HUES64 (cell line): ENCODE results near the gene TARBP2.
A peak's percentile ranks its signal among the peaks of the same experiment; 100 is the strongest.

Experiments
- H3K27ac ChIP-seq: 2 replicates; pipeline ENCODE4 v1.7.0; 2013; ENCODE audit warnings: low read depth, low read length, inconsistent platforms
- H3K27me3 ChIP-seq: 2 replicates; pipeline ENCODE4 v1.6.1; 2013; ENCODE audit warnings: mild to moderate bottlenecking, low read length; ENCODE audit not compliant: insufficient read depth
- H3K36me3 ChIP-seq: 2 replicates; pipeline ENCODE4 v1.6.1; 2013; ENCODE audit warnings: mild to moderate bottlenecking, low read length; ENCODE audit not compliant: insufficient read depth
- H3K4me1 ChIP-seq: 2 replicates; pipeline ENCODE4 v1.6.1; 2013; ENCODE audit warnings: mild to moderate bottlenecking, low read length, moderate library complexity; ENCODE audit not compliant: insufficient read depth
- H3K4me3 ChIP-seq: 2 replicates; pipeline ENCODE4 v1.5.1; 2013; ENCODE audit warnings: mild to moderate bottlenecking, low read length, moderate library complexity
- H3K9ac ChIP-seq: 2 replicates; pipeline ENCODE4 v1.6.1; 2013; ENCODE audit warnings: mild to moderate bottlenecking, low read depth, low read length
- H3K9me3 ChIP-seq: 2 replicates; pipeline ENCODE4 v1.6.1; 2013; ENCODE audit warnings: low read depth, low read length; ENCODE audit not compliant: insufficient read depth
- whole genome bisulfite sequencing: fragments of 150-250, 120-280 bp; methylation state at CpG from one replicate; pipeline ENCODE4 v1.1.7; 2013; ENCODE audit warnings: missing lambda C conversion rate; 5-methylcytosine and 5-hydroxymethylcytosine counted together

The TARBP2 gene

GRCh38 chr12:53523131-53523530, 22.0 kb downstream of the TARBP2 start:
- Histone ChIP-seq H3K27me3 (no peaks in the 10 kb centered on the region), H3K27ac (no peak overlapping the region), H3K36me3 (peaks cover 70% of the 10 kb centered on the region), H3K4me3 (no peak overlapping the region), H3K9ac (no peak overlapping the region), H3K9me3 (no peaks in the 10 kb centered on the region), H3K4me1 (no peaks in the 10 kb centered on the region)
- WGBS = 94% methylated on average over 3 of the region's 3 CpGs

DNA sequence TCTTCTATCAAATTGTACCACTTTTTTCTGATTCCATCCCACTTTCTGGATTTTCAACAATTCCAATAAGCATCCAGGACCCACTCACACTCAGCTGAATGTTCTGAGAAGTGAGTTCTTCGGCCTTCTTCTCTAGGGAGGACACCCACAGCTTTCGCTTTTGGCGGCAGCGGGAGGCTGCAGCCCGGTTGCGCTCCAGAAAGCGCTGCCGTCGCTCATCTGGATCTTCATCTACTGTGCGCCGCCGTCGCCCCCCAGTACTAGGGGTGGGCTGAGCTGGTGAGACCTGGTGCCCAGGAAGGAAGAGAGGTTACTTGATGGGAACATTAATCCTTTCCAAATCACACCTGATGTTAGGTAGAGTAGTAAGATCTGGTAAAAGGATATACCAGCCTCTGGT, 23.4 kb downstream of the TARBP2 start:
- Histone ChIP-seq H3K4me3 (no peak overlapping the region), H3K4me1 (no peaks in the 10 kb centered on the region), H3K36me3 (peaks cover 60% of the 10 kb centered on the region), H3K9ac (no peak overlapping the region), H3K27me3 (no peaks in the 10 kb centered on the region), H3K27ac (no peak overlapping the region), H3K9me3 (no peaks in the 10 kb centered on the region)
- WGBS = 98% methylated on average over 13 of the region's 13 CpGs

DNA sequence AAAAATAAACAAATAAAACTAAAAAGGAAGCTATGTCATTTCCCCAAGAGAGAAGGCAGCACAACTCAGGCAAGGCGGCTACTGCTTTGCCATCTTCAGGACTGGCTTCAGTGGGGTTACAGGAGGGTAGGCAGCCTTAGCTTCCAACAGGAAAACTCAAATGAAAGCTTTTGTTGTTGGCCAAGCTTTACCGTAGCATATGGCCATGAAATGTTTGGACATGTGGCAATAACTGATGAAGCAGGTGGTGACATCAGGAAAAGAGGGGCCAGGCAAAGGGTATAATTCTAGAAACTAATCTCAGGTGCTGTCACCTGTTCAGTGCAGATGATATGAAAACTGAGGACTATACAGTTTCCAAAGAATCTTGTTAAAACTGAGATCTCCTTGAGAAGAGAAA, 29.0 kb downstream of the TARBP2 start:
- Histone ChIP-seq H3K36me3 (peaks cover 56% of the 10 kb centered on the region), H3K9ac (no peak overlapping the region), H3K27me3 (no peaks in the 10 kb centered on the region), H3K27ac (no peak overlapping the region), H3K9me3 (no peaks in the 10 kb centered on the region), H3K4me1 (no peaks in the 10 kb centered on the region), H3K4me3 (no peak overlapping the region)
- WGBS = over 99% methylated on average over 2 of the region's 2 CpGs

DNA sequence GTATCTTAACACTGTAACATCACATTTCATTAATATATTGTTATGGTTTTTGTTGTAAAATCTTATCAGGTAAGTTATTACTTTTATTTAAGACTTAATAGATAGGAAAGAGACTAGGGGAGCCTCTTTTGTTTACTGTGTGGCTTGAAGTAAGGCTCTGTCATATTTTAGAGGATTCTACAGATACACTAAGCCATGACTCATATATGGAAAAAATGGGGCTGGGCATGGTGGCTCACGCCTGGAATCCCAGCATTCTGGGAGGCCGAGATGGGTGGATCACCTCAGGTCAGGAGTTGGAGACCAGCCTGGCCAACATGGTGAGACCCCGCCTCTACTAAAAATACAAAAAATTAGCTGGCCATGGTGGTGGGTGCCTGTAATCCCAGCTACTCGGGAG, 29.8 kb downstream of the TARBP2 start:
- no peaks in the 10 kb centered on the region for H3K4me1 ChIP-seq
- no peaks in the 10 kb centered on the region for H3K9me3 ChIP-seq
- peaks cover 58% of the 10 kb centered on the region for H3K36me3 ChIP-seq
- H3K27me3 ChIP-seq = no peaks in the 10 kb centered on the region
- H3K4me3 ChIP-seq = no peak overlapping the region
- no peak overlapping the region for H3K27ac ChIP-seq
- 95% methylated on average over 4 of the region's 4 CpGs for WGBS
- no peak overlapping the region for H3K9ac ChIP-seq

GRCh38 chr12:53532021-53532420, 30.9 kb downstream of the TARBP2 start:
- peaks cover 65% of the 10 kb centered on the region for H3K36me3 ChIP-seq
- H3K9me3 ChIP-seq = no peaks in the 10 kb centered on the region
- H3K27ac ChIP-seq = no peak overlapping the region
- no peak overlapping the region for H3K4me3 ChIP-seq
- H3K9ac ChIP-seq = no peak overlapping the region
- 90% methylated on average over 3 of the region's 3 CpGs for WGBS
- H3K27me3 ChIP-seq = no peaks in the 10 kb centered on the region
- no peaks in the 10 kb centered on the region for H3K4me1 ChIP-seq

GRCh38 chr12:53532524-53533445, 31.7 kb downstream of the TARBP2 start:
- H3K4me1 ChIP-seq = no peaks in the 10 kb centered on the region
- H3K9ac ChIP-seq = no peak overlapping the region
- H3K27ac ChIP-seq = no peak overlapping the region

DNA sequence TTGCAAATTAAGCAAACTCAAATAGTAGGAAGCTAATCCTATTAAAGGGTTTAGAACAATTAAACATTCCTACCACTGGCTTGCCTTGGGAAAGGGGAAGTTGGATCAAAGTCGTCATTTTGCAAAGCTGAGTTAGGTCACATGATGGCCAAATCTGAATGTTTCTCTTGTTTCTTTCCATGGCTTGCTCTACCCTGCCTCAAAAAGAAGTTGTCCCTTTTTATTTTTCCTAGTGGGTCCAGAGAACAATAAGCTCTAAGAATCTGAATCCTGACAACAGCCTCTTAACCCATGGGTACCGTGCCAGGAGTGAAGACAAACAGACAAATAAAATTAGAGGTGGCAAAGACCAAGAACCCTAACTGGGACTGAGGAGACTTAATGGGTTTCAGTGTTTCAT, 32.4 kb downstream of the TARBP2 start:
- H3K4me3 ChIP-seq = no peak overlapping the region
- no peaks in the 10 kb centered on the region for H3K9me3 ChIP-seq
- H3K27ac ChIP-seq = no peak overlapping the region
- 98% methylated on average over 2 of the region's 2 CpGs for WGBS
- no peak overlapping the region for H3K9ac ChIP-seq
- H3K36me3 ChIP-seq = peaks cover 66% of the 10 kb centered on the region
- H3K4me1 ChIP-seq = no peaks in the 10 kb centered on the region
- no peaks in the 10 kb centered on the region for H3K27me3 ChIP-seq

More at GRCh38 chr12:53532524-53533445, 31.7 kb downstream of the TARBP2 start:
- Histone ChIP-seq H3K4me3 (no peak overlapping the region), H3K27me3 (no peaks in the 10 kb centered on the region), H3K36me3 (peaks cover 66% of the 10 kb centered on the region), H3K9me3 (no peaks in the 10 kb centered on the region)
- 96% methylated on average over 7 of the region's 7 CpGs for WGBS

DNA sequence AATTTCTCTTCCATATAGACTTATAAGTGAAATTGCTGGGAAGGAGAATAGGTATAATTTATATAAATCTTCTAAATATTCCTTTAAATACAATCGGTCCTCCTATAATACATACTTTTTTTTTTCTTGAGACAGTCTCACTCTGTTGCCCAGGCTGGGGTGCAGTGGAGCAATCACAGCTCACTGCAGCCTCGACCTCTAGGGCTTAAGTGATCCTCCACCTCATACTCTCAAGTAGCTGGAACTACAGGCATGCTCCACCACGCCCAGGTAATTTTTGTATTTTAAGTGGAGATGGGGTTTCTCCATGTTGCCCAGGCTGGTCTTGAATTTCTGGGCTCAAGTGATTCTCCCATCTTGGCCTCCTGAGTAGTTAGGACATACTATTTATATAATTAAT, 35.9 kb downstream of the TARBP2 start:
- 95% methylated on average over 2 of the region's 3 CpGs for WGBS
- no peak overlapping the region for H3K27ac ChIP-seq
- H3K36me3 ChIP-seq = peaks cover 59% of the 10 kb centered on the region
- H3K9me3 ChIP-seq = no peaks in the 10 kb centered on the region
- no peak overlapping the region for H3K9ac ChIP-seq
- H3K4me3 ChIP-seq = no peak overlapping the region
- no peaks in the 10 kb centered on the region for H3K27me3 ChIP-seq
- H3K4me1 ChIP-seq = no peaks in the 10 kb centered on the region

GRCh38 chr12:53538209-53538689, 37.2 kb downstream of the TARBP2 start:
- no peak overlapping the region for H3K4me3 ChIP-seq
- no peaks in the 10 kb centered on the region for H3K9me3 ChIP-seq
- H3K9ac ChIP-seq = no peak overlapping the region
- no peak overlapping the region for H3K27ac ChIP-seq
- WGBS = 74% methylated on average over 1 of the region's 1 CpG
- peaks cover 56% of the 10 kb centered on the region for H3K36me3 ChIP-seq
- H3K4me1 ChIP-seq = no peaks in the 10 kb centered on the region
- H3K27me3 ChIP-seq = no peaks in the 10 kb centered on the region

DNA sequence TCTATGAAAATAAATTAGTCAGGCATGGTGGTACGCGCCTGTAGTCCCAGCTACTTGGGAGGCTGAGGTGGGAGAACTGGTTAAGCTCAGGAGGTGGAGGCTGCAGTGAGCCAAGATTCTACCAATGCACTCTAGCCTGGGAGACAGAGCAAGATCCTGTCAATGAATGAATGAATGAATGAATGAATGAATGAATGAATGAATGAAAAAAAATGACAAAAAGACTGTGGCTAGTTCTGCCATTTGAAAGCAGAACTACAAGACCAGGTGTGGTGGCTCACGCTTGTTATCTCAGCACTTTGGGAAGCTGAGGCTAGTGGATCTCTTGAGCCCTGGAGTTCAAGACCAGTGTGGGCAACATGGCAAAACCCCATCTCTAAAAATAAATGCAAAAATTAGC, 38.4 kb downstream of the TARBP2 start:
- H3K4me1 ChIP-seq = peaks cover 7% of the 10 kb centered on the region; the same call in 1 of the 2 replicates
- no peaks in the 10 kb centered on the region for H3K9me3 ChIP-seq
- no peaks in the 10 kb centered on the region for H3K27me3 ChIP-seq
- peaks cover 48% of the 10 kb centered on the region for H3K36me3 ChIP-seq
- WGBS = 97% methylated on average over 3 of the region's 3 CpGs
- H3K9ac ChIP-seq = no peak overlapping the region
- no peak overlapping the region for H3K4me3 ChIP-seq
- no peak overlapping the region for H3K27ac ChIP-seq

DNA sequence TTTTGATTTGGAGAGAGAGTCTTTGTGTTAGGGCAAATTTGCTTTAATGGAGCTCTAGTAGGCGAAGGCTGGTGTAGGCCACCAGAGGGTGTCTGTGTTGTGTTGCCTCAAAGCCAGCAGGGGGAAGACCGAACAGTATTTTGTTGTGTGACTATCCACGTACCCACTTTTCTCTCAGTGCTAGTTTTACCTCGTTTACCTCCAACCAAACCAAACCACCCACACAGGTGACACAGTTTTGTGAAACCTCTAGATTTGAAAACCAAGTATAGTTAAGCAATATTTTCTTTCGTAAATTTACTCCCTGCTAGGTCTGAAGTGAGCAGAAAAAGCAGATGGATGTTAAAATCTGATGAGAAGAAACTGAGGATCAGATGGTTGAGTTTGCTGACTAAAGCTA, 42.5 kb downstream of the TARBP2 start:
- Histone ChIP-seq H3K4me1 (peaks cover 7% of the 10 kb centered on the region; the same call in 1 of the 2 replicates), H3K4me3 (no peak overlapping the region), H3K27ac (peak overlapping the region; percentile 67), H3K9me3 (no peaks in the 10 kb centered on the region), H3K36me3 (peaks cover 27% of the 10 kb centered on the region), H3K27me3 (no peaks in the 10 kb centered on the region), H3K9ac (peak overlapping the region; percentile 42; the same call in 1 of the 2 replicates)
- WGBS = 41% methylated on average over 5 of the region's 5 CpGs
